Measurements from ENCODE around the gene NEK9.
"Not testable (repeated sequence)": the region's sequence is repeated elsewhere in the genome, so short reads cannot be mapped to it uniquely, and the experiment has no call there.

NEK9 gene

DNA sequence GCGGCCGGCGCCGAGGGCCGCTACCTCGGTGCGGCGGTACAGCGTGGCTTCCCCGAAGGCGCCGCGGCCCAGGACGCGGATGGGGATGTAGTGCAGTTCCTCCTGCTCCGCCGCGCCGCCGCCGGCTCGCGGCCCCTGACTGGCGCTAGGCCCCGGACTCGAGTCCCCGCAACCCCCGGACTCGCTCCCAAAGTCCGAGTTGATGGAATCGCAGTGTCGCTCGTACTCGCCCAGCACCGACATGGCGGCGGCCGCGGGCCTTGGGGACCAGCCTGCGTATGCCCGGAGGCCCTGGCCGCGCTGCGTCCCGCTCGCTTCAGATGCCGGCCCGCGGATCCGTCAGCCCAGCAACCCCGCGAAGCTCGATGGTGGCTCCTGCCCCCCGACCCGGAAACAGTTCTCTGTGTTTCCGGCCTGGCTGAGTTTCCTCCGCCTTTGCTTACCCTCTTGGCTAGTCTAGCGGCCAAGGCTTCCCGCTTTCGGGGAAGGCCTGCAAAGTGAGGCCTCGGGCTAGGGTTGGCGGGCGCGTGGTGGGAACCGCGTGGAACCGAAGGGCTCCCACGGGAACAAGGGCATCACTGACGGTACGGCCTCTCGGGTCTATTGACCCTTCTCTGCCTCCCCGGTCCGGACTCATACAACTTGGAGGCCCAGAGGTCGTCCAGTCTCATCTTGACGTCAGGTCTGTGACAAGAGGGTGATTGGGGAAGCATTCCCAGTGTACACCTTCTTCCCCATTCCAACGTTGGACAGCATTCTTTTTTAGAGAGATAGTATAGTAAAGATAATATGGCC is at the start of gene NEK9:
Gene NEK9 (minus strand): TSS at position 370 of the 795 bp plus-strand sequence. CDS start 127 bp downstream, at position 243.
- DNase-seq = peak; percentile 85

DNA sequence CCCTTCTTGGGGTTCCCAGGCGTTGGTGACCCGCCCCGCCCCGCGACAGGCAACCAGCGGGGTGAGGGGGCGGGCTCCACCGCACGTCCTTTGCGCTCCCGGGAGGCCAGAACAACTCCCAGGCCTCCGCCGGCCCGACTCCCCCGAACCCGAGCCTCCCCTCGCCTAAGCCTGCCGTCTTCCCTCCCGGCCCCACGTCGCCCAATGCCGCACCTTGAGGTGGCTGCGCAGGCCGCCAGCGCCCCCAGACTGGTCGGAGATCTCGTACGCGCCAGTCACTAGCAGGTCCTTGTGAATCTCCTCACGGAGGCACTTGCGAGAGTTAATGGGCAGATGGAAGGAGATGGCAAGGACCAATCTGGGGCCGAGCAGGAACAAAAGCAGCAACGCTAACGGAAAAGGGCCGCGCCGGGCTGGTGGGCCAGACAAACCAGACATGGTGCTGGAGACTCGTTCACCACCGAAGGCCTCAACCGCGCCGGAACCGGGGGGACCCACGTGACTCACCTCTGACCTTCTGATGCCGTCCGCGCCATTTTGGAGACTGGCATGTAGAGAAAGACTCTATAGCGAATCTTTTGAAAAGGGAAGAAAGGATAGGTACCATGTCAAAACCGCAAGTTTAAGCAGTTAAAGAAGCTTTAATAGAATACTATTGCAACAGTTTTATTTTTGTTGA is 49.4 kb upstream of the NEK9 start, which contains the start of gene TMED10:
Gene TMED10 (minus strand): TSS at position 471 of the 679 bp plus-strand sequence. CDS start 33 bp downstream, at position 438.
- DNase-seq = peak; percentile 92

DNA sequence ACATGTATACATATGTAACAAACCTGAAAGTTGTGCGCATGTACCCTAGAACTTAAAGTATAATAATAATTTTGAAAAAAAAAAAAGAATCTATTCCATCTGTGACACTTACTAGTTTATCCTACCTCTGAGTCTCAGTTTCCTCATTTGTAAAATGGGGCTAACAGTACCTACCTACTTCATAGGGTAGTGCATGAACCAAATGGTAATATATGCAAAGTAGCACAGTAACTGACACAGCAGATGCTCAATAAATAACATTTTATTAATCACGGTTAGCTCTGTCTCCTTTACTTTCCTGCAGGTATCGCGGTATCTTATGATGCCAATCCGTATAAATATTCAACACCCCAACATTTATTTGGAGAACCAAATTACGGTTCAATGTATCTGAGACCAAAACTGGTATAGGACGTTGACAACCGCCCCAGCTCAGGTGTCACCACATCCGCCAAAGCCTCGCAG is 48.9 kb upstream of the NEK9 start:
- DNase-seq = peak; percentile 43

DNA sequence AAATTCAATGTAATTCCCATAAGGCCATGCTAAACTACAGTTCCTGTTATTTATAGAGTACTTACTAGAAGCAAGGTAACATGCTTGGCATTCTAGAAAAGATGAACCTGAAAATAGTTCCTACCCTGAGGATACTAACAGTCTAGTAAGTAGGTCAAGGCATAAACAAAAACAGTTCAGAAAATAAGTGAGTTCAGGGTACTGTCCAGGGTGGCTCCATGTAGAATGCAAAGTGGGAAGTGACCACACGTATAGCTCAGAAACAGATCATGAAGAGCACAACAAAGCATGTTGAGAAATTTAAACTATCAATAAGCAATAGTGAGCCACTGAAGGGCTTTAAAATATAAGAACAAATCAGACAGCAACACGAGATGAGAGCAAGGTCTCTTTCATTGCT is 47.2 kb upstream of the NEK9 start:
- no peak for DNase-seq

DNA sequence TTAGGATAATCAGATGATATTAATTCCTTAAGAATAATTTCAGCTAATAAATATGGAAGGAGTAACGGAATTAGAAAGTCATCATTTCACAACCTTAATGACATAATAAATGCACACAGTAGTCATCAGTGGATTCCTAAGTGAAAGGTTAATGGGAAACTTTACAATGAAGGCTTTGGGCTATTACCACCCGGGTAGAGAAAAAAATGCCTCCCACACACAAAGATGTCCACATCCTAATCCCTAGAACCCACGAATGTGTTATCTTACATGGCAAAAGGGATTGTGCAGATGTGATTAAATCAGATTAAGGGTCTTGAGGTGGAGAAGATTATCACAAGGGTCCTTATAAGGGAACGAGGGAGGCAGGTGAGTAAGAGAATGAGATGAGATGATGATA is 43.9 kb upstream of the NEK9 start:
- peak; percentile 84 for DNase-seq

DNA sequence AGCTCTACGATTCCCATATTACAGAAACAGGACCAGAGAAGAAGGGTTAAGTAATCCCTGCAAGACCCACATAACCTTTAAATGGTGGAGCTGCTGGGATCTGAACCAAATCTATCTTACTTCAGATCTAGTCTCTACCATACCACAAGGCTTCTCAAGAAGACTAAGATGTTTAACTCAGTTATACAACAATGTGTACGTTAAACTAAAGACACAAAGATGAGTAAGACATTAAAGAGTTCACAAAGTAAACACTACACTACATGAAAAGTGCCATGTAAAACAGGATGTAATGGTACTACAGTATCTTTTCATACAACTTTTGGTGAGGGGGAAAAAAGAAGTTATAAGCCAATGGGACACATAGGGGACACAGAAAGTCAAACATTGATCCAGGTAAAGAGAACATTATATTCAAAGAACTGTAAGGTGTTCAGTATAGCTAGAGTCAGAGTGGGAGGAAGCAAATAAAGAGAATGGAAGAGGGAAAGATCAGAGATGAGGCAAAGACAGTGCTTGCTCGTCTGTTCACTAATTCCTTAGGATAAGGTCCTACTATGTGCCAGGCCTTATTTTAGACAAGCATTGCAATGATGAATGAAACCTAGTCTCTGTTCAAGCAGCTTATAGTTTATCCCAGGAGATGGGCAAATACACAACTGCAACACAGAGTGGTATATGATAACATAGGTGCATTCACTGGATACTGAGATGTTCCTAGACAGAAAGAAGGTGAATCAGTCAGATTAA is 41.9 kb upstream of the NEK9 start:
- no peak for DNase-seq

DNA sequence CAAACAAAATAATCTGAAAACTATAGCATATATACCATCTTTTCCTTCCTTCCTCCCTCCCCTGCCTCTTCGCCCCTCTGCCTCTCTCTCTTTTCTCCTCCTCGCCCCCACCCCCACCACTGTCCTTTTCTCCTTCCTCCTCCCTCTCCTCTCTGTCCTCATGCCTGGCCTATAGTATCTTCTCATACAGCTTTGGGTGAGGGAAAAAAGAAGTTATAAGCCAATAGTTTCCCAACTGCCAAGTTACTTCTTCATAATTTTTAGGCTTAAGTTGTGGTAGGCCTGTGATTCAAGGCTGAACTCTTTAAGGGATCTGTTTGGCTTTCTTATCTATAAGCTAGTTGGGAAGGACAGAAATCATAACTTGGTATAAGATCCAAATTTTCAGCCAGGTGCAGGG is 40.5 kb upstream of the NEK9 start:
- no peak for DNase-seq

DNA sequence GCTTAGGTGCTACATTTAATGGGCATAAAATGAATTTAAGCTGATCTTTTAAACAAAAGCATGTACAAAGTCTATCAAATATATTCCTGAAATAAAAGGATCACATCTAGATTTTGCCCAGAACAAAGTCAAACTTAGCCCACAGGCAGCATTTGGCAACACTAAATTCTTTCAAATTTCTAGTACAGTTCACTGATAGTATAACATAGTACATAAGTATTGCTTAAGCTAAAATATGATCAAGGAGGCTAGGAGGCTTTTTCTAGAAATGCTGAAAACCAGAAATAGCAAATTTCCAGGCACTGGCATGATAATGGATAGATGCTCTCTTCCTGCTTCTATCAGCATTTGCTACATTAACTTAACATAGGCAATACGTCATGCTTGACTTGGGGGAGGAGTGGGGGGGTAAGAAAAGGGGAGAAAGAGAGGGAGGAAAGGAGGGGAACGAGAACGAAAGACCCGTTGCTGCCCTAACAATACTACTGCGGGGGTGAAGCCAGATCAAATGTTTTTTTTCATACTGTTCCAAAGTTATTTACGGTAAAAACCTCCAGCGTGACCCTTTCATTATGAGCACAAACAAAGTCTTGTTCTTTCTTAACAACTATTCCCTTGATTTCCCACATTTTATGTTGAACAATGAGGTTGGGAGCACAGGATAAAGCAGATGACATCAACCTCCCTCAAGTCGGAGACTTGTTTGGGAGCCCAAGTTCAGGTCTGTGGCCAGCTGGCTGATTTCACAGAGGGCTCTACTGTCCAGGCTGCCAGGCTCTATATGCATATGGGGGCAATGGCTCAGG is 38.9 kb upstream of the NEK9 start:
- DNase-seq = peak; percentile 21

DNA sequence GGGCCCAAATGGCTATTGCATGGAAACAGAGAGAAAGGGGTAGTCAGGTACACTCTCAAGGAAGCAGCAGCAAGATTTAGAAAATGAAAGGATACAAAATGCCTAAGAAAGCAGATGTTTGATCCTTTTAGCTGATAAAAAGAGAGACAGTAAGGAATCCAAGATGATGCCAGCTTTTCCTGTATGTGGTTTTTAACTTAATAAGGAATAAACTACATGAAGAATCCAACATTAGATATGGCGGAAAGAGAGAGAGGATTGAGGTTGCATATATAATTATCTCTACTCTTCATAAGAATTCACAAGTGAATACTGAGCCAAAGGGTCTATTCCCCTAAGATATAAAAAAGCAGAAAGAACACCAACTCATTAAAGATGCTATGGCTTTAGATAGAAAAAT is 38.0 kb upstream of the NEK9 start:
- no peak for DNase-seq

DNA sequence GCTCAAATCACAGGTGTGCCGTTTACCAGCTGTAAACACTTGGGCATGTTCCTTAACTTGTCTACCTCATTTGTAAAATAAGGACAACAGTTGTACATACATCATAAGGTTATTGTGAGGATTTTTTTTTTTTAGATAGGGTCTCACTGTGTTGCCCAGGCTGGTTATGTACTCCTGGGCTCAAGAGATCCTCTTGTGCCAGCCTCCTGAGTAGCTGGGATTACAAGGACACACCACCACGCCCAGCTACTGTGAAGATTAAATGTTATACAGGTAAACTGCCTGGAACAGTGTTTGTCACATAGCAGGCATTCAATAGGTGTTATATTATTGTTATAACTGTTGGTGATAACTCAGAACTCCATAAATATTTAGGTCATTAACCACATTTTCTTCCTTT is 36.8 kb upstream of the NEK9 start:
- DNase-seq = no peak

DNA sequence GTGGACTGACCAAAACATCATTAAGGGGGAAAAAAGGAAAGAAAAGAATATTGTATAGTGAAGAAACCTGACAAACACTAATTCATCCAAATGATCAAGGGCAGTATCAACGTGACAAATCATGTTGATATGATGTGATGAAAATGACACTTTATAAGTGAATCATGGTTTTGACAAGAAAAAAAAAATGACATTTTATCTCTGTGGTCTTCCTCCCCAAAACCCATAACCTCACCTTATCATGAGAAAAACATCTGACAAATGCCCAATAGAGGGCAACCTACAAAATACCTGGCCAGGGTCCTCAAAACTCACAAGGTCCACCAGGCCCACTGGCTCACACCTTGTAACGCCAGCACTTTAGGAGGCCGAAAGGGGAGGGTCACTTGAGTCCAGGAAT is 35.8 kb upstream of the NEK9 start:
- DNase-seq = no peak

DNA sequence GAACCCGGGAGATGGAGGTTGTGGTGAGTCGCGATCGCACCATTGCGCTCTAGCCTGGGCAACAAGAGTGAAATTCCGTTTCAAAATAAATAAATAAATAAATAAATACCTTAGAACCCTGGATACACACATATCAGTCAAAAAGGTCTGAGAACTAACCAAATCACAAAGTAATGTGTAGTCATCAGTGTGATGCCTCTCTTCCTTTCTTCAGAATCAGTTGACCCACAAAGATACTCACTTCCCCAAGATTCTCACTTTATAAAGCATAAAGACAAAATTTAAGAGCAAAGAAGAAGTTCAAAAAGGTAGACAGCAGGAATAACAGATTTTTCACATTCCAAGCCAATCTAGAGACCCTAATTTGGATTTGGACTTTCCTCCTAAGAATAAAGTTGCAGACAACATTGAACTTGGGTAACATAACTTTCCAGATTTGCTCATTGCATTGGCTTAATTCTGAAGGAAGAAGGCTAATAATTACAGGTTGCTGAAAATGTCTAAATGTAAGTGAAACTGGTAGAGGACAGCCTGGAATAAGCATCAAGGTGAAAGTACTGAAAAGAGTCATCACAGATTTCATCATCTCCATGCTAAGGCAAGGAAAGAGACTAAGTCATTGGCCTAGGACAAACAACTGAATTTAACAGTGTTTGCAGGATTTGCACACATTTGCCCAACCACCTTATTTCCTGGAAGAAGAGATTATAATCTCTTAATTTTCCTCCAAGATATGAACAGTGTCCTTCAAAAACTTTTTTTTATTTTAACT is 32.2 kb upstream of the NEK9 start:
- no peak for DNase-seq

DNA sequence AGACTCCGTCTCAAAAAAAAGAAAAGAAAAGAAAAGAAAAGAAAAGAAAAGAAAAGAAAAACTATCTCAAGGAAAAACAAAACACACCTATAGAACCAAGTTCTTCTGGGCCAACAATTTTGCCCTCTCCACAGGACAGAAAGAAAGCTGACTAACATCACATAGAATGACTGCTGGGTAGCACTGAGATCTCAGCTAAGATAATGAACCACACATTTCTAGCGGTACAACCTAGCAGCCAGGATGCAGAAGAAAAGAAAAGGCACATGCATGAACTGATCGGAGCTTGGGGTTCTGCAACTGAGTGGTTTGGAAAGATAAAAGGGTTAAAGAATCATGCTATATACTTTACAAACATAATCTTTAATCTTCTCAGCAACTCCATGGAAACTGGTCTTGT is 30.1 kb upstream of the NEK9 start:
- no peak for DNase-seq

DNA sequence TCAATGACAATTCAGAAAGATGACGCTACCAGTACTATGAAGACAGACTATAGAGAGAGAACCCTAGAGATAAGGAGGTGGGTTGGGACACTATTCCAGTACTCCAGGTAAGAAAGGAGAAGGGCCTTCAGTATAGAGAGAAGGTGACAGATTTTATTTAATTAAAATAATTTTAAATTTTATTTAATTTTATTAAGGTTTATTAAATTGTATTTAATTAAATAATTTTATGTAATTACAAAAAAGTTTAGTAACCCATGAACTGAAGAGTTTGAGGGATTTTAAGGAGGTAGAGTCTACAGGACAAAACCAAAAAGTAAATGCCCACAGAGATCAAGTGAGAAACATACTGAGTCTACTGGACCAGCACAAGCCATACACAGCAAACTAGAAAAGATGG is 29.3 kb upstream of the NEK9 start:
- DNase-seq = no peak

DNA sequence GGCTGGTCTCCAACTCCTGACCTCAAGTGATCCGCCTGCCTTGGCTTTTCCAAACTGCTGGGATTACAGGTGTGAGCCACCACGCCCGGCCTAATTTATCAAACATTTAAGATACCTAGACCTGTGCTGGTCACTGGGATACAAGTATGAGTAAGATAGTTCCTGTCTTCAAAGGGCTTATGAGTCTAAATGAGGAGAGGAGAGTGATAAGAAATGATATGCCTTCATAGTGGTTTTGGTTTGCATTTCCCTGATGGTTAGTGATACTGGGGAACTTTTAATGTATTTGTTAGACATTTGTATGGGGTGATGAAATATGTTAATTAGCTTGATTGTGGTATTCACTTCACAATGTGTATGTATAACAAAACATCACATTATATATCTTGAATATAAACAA is 28.3 kb upstream of the NEK9 start:
- DNase-seq = no peak

DNA sequence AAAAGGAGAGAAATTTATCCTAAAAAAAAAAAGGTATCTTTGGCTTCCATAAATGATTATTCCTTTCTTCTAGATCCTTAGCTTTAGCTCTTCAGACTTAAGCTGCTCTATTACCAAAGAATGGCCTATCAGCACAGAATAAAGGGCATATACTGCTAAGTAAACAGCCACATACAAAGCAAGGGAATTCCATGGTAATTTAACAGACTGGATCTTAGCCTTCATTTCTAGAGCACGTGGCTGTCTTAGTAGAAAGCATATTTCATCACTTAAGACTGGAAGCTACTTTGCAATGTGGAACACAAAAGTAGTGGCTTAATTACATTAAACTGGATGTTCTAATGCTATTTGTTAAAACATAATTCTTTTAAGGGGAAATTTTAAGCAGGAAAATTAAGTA is 26.4 kb upstream of the NEK9 start:
- no peak for DNase-seq

DNA sequence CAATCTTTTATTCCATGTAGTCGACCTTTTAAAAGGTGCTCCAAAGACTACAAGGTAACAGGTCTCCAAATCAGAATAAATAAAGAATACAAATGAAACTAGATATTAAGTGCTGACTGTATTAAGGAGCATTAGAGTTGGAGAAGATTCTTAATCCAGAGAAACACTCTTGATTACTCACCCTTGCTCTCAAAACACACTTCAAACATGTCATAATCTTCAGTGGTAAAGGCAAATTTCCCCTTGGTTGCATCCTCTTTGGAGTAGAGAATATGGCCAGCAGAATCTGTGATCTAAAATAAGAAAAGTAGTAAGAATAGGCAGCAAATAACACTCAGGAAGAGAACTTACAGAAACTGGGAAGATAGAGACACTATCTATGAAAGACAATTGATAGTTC is 25.0 kb upstream of the NEK9 start:
- no peak for DNase-seq

DNA sequence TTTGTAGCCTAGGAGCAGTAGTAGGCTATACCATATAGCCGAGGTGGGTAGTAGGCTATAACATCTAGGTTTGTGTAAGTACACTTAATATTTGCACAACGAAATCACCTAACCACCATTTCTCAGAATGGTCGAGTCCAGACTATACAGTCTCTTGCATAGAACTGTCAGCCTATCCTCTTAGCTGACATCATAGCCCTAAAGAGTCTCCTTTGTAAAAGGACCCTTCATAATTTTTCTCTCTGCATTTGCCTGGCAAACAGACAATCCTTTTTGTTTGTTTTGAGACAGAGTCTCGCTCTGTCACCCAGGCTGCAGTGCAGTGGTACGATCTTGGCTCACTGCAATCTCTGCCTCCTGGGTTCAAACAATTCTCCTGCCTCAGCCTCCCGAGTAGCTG is 23.8 kb upstream of the NEK9 start:
- DNase-seq = not testable (repeated sequence)

DNA sequence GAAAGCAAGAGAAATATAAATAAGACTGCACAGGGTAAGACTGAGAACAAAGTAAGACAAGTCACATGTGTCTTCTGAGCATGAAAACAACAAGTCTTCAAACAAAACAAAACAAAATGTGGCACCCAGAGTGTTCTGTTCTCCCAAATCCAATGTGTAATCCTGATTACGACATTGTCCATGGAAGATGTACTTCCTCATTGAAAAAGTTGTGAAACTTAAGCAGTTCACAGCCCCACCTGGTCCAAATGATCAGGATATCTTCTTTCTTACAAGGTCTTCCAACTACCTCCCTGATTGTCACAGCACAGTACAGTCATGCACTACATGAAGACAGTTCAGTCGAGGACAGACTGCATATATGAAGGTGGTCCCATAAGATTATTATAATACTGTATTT is 23.3 kb upstream of the NEK9 start:
- DNase-seq = no peak

DNA sequence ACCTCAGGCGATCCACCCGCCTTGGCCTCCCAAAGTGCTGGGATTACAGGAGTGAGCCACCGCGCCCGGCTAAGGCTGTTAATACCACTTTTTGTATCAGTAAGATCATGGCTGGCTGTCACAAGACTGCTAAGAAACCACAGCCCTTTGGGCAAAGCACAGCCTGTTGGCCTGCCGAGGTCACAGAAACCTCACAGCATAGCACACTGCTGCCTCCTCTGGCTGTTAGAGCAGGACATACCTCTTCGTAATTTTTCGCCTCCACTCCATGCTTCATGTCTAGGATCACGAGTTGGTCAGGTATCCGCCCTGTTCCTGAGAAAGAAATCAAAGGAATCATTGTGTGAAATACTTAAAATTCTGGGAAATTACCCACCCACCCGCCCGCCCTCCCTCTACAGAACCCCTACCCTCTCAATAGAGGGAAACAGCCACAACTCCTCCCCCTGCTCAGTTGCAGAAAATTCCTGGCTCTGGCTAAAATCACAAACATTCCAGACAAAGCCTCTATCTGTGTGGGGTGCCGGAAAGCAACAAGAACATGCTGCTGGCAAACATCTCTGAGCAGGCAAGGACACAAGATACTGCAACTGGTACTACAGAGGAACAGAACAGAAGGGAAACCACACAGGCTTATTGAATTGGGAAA is 20.7 kb upstream of the NEK9 start:
- no peak for DNase-seq

DNA sequence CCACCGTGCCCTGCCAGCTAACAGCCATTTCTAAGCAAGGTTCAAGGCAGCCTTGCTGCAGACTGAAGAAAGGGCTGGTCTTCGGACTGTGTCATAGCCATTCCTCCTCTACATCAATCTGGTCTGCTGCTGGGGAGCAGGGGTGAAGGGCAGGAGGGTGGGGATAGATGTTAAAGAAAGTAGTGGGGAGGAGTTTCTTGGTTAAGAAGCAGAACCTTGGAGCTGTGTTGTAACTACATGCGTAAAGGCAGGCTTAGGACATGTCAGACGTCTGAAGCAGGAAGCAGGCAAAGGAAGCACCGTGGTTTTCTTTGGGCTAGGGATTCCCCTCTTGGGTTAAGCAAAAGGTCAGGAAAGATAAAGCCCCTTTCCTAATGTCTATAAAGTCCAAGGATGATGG is 18.1 kb upstream of the NEK9 start:
- DNase-seq = no peak
